GM18508 (cell line): ENCODE measurements around the gene CHRNA1.

Experiments used
- ATAC-seq: cut with Tn5 transposase; IDR thresholded peaks from one replicate; pipeline ENCODE4 v1.9.1; 2021; ENCODE audit warnings: moderate number of reproducible peaks; ENCODE audit not compliant: insufficient read depth, unreplicated experiment

Gene CHRNA1

GRCh38 chr2:174763780-174764179 is 492 bp downstream of the CHRNA1 start:
- no peak for ATAC-seq

- ATAC-seq = no peak
Observed at GRCh38 chr2:174762464-174762863, 1.8 kb downstream of the CHRNA1 start.

- ATAC-seq = no peak
Observed at GRCh38 chr2:174761837-174762236, 2.4 kb downstream of the CHRNA1 start.

GRCh38 chr2:174760845-174761473 is 3.3 kb downstream of the CHRNA1 start:
- no peak for ATAC-seq

GRCh38 chr2:174759381-174760065 is 4.7 kb downstream of the CHRNA1 start:
- no peak for ATAC-seq

GRCh38 chr2:174756743-174757142 is 7.5 kb downstream of the CHRNA1 start:
- ATAC-seq = no peak

- ATAC-seq = no peak
Observed at GRCh38 chr2:174753038-174753633, 11.1 kb downstream of the CHRNA1 start.

GRCh38 chr2:174752403-174753037 is 11.8 kb downstream of the CHRNA1 start:
- ATAC-seq = peak; percentile 89

- ATAC-seq = peak; percentile 30
Observed at GRCh38 chr2:174750923-174751441, 13.3 kb downstream of the CHRNA1 start.

GRCh38 chr2:174749793-174750192 is 14.5 kb downstream of the CHRNA1 start:
- no peak for ATAC-seq

- ATAC-seq = no peak
Observed at GRCh38 chr2:174748948-174749347, 15.3 kb downstream of the CHRNA1 start.

- no peak for ATAC-seq
Observed at GRCh38 chr2:174745142-174745541, 19.1 kb downstream of the CHRNA1 start.

GRCh38 chr2:174744111-174744510 is 20.2 kb downstream of the CHRNA1 start:
- ATAC-seq = no peak

GRCh38 chr2:174740721-174741120 is 23.6 kb downstream of the CHRNA1 start:
- no peak for ATAC-seq

- no peak for ATAC-seq
Observed at GRCh38 chr2:174738841-174739240, 25.4 kb downstream of the CHRNA1 start.

GRCh38 chr2:174731546-174731945 is 32.7 kb downstream of the CHRNA1 start:
- no peak for ATAC-seq

GRCh38 chr2:174730698-174731018 is 33.6 kb downstream of the CHRNA1 start:
- no peak for ATAC-seq

GRCh38 chr2:174729797-174730697 is 34.2 kb downstream of the CHRNA1 start:
- no peak for ATAC-seq

- no peak for ATAC-seq
Observed at GRCh38 chr2:174728096-174728495, 36.2 kb downstream of the CHRNA1 start.

GRCh38 chr2:174726212-174726611 is 38.1 kb downstream of the CHRNA1 start:
- ATAC-seq = no peak
